Activated naive CD8-positive, alpha-beta T cell treated with anti-CD3 and anti-CD28 coated beads, Interleukin-2, amount 10 ng/mL, durations not matched to agents 7 days and 5 days (primary cell): ENCODE data around the gene EIF4H. TPM values are rescaled to one million over a fixed set of nuclear protein-coding genes. Genes with fewer than 3 reads are reported as not detected.

Experiments
- ATAC-seq: fragments of 150-1000 bp; cut with Tn5 transposase; one replicate; pipeline ENCODE4 v1.10.0; 2021; ENCODE audit warnings: low read depth, moderate library complexity
- POLR2A ChIA-PET: fragments of 350-600 bp; sonication (Branson Sonifier 250); formaldehyde crosslinking; loops from one replicate; lab custom pipeline; 2021; ENCODE audit warnings: antibody characterized with exemption; lab: Charles Lee
- DNase-seq: peaks from one replicate; pipeline ENCODE4 v3.0.0; 2021
- H3K27ac Mint-ChIP-seq: one replicate; pipeline ENCODE4 v1.8.0; 2022; ENCODE audit warnings: mild to moderate bottlenecking, mixed read lengths
- H3K27me3 Mint-ChIP-seq: one replicate; pipeline ENCODE4 v1.8.0; 2022; ENCODE audit warnings: mild to moderate bottlenecking, moderate library complexity, mixed read lengths
- H3K36me3 Mint-ChIP-seq: one replicate; pipeline ENCODE4 v1.8.0; 2021; ENCODE audit warnings: mild to moderate bottlenecking, mixed read lengths
- H3K4me1 Mint-ChIP-seq: one replicate; pipeline ENCODE4 v1.8.0; 2021; ENCODE audit warnings: mixed read lengths
- H3K4me3 Mint-ChIP-seq: one replicate; pipeline ENCODE4 v1.8.0; 2022; ENCODE audit warnings: mild to moderate bottlenecking, moderate library complexity, mixed read lengths
- H3K9me3 Mint-ChIP-seq: one replicate; pipeline ENCODE4 v1.8.0; 2021; ENCODE audit warnings: mixed read lengths
- total RNA-seq, 2 experiments: library from RNA; stranded (reverse); gene quantifications; one replicate each; pipeline ENCODE4 v1.2.3, GENCODE V29; 2021

EIF4H gene
- total RNA-seq, 2 experiments from 2014 or later = 264 to 270 TPM

- no peak overlapping the region for H3K4me3 Mint-ChIP-seq
- H3K9me3 Mint-ChIP-seq = no peaks in the 10 kb centered on the region
- no peak overlapping the region for H3K27ac Mint-ChIP-seq
- POLR2A ChIA-PET = no interaction called here
- H3K27me3 Mint-ChIP-seq = no peaks in the 10 kb centered on the region
- ATAC-seq (no peak), DNase-seq (no peak)
- H3K4me1 Mint-ChIP-seq = peaks cover 11% of the 10 kb centered on the region
- H3K36me3 Mint-ChIP-seq = peaks cover 19% of the 10 kb centered on the region
These were observed 51.2 kb downstream of the EIF4H start for GRCh38 chr7:74225400-74225799.

- peak overlapping the region; percentile 14 for H3K27ac Mint-ChIP-seq
- H3K36me3 Mint-ChIP-seq = peaks cover 24% of the 10 kb centered on the region
- no peaks in the 10 kb centered on the region for H3K27me3 Mint-ChIP-seq
- H3K4me1 Mint-ChIP-seq = peaks cover 16% of the 10 kb centered on the region
- DNase-seq = no peak
- no peaks in the 10 kb centered on the region for H3K9me3 Mint-ChIP-seq
- no peak for ATAC-seq
- POLR2A ChIA-PET = interaction anchor here (0.7 to 1.1 kb wide), 2 partner anchors 10 to 12 kb away, joined by 3 to 5 read pairs; no protein-coding TSS in a partner anchor
- H3K4me3 Mint-ChIP-seq = peak overlapping the region; percentile 39
These were observed 52.5 kb downstream of the EIF4H start for GRCh38 chr7:74226633-74227032.

- Mint-ChIP-seq H3K36me3 (peaks cover 36% of the 10 kb centered on the region), H3K4me3 (no peak overlapping the region), H3K4me1 (peaks cover 14% of the 10 kb centered on the region), H3K9me3 (no peaks in the 10 kb centered on the region), H3K27me3 (no peaks in the 10 kb centered on the region), H3K27ac (no peak overlapping the region)
- POLR2A ChIA-PET = interaction anchor here (1.0 to 1.5 kb wide), 2 partner anchors 9 to 21 kb away, joined by 3 read pairs; no protein-coding TSS in a partner anchor
- no peak for DNase-seq
- ATAC-seq = no peak
These were observed 55.1 kb downstream of the EIF4H start for GRCh38 chr7:74228951-74229900.

GRCh38 chr7:74230446-74231231 lies 56.5 kb downstream of the EIF4H start:
- Mint-ChIP-seq H3K4me3 (no peak overlapping the region), H3K27me3 (no peaks in the 10 kb centered on the region), H3K4me1 (peaks cover 16% of the 10 kb centered on the region), H3K9me3 (no peaks in the 10 kb centered on the region), H3K36me3 (peaks cover 43% of the 10 kb centered on the region), H3K27ac (peak overlapping the region; percentile 68)
- POLR2A ChIA-PET = interaction anchor here (1.0 to 1.3 kb wide), 2 partner anchors 12 to 22 kb away, joined by 4 to 9 read pairs; no protein-coding TSS in a partner anchor
- DNase-seq (no peak), ATAC-seq (no peak)

GRCh38 chr7:74231232-74231590 lies 57.1 kb downstream of the EIF4H start:
- peaks cover 44% of the 10 kb centered on the region for H3K36me3 Mint-ChIP-seq
- DNase-seq (no peak), ATAC-seq (peak; percentile 41)
- no peaks in the 10 kb centered on the region for H3K27me3 Mint-ChIP-seq
- POLR2A ChIA-PET = interaction anchor here (1.0 to 1.3 kb wide), 2 partner anchors 13 to 21 kb away, joined by 4 to 9 read pairs; no protein-coding TSS in a partner anchor
- peaks cover 18% of the 10 kb centered on the region for H3K4me1 Mint-ChIP-seq
- H3K27ac Mint-ChIP-seq = peak overlapping the region; percentile 68
- H3K4me3 Mint-ChIP-seq = peak overlapping the region; percentile 20
- no peaks in the 10 kb centered on the region for H3K9me3 Mint-ChIP-seq

- H3K9me3 Mint-ChIP-seq = no peaks in the 10 kb centered on the region
- H3K36me3 Mint-ChIP-seq = peaks cover 48% of the 10 kb centered on the region
These were observed 59.6 kb downstream of the EIF4H start for GRCh38 chr7:74233655-74234285.

GRCh38 chr7:74235518-74236268 lies 61.5 kb downstream of the EIF4H start:
- Mint-ChIP-seq H3K27ac (no peak overlapping the region), H3K27me3 (no peaks in the 10 kb centered on the region), H3K36me3 (peaks cover 48% of the 10 kb centered on the region), H3K4me1 (peaks cover 24% of the 10 kb centered on the region), H3K4me3 (no peak overlapping the region), H3K9me3 (no peaks in the 10 kb centered on the region)
- POLR2A ChIA-PET = interaction anchor here (1.2 to 1.7 kb wide), 2 partner anchors 9 to 17 kb away, joined by 4 to 5 read pairs; no protein-coding TSS in a partner anchor
- peak; percentile 15 for ATAC-seq
- no peak for DNase-seq

More at GRCh38 chr7:74233655-74234285, 59.6 kb downstream of the EIF4H start:
- ATAC-seq (no peak), DNase-seq (no peak)
- no peak overlapping the region for H3K4me3 Mint-ChIP-seq
- POLR2A ChIA-PET = interaction anchor here (1.2 kb wide), 1 partner anchor 23 kb away, joined by 4 read pairs; no protein-coding TSS in a partner anchor
- H3K4me1 Mint-ChIP-seq = peaks cover 24% of the 10 kb centered on the region
- H3K27ac Mint-ChIP-seq = no peak overlapping the region
- no peaks in the 10 kb centered on the region for H3K27me3 Mint-ChIP-seq

GRCh38 chr7:74236284-74236683 lies 62.1 kb downstream of the EIF4H start:
- Mint-ChIP-seq H3K4me1 (peaks cover 20% of the 10 kb centered on the region), H3K36me3 (peaks cover 46% of the 10 kb centered on the region), H3K27ac (peak overlapping the region; percentile 54), H3K27me3 (no peaks in the 10 kb centered on the region), H3K4me3 (peak overlapping the region; percentile 10), H3K9me3 (no peaks in the 10 kb centered on the region)
- ATAC-seq (peak; percentile 55), DNase-seq (peak; percentile 72)
- POLR2A ChIA-PET = interaction anchor here (0.6 to 1.7 kb wide), 3 partner anchors 10 to 18 kb away, joined by 3 to 5 read pairs (median 4); no protein-coding TSS in a partner anchor

GRCh38 chr7:74240482-74240881 lies 66.3 kb downstream of the EIF4H start:
- Mint-ChIP-seq H3K36me3 (peaks cover 32% of the 10 kb centered on the region), H3K4me1 (peaks cover 25% of the 10 kb centered on the region), H3K27me3 (no peaks in the 10 kb centered on the region), H3K9me3 (no peaks in the 10 kb centered on the region), H3K4me3 (no peak overlapping the region), H3K27ac (no peak overlapping the region)
- POLR2A ChIA-PET = interaction anchor here (0.7 kb wide), 1 partner anchor 47 kb away, joined by 5 read pairs; no protein-coding TSS in a partner anchor
- DNase-seq (no peak), ATAC-seq (no peak)

GRCh38 chr7:74242122-74242443 lies 67.9 kb downstream of the EIF4H start:
- peaks cover 17% of the 10 kb centered on the region for H3K4me1 Mint-ChIP-seq
- peak overlapping the region; percentile 9 for H3K27ac Mint-ChIP-seq
- no peak overlapping the region for H3K4me3 Mint-ChIP-seq
- POLR2A ChIA-PET = interaction anchor here (1.2 kb wide), 1 partner anchor 48 kb away, joined by 3 read pairs; no protein-coding TSS in a partner anchor
- peaks cover 25% of the 10 kb centered on the region for H3K36me3 Mint-ChIP-seq
- no peaks in the 10 kb centered on the region for H3K27me3 Mint-ChIP-seq
- ATAC-seq = no peak
- no peak for DNase-seq
- H3K9me3 Mint-ChIP-seq = no peaks in the 10 kb centered on the region

- no peak overlapping the region for H3K27ac Mint-ChIP-seq
- no peak for ATAC-seq
- peaks cover 21% of the 10 kb centered on the region for H3K4me1 Mint-ChIP-seq
- DNase-seq = no peak
- H3K27me3 Mint-ChIP-seq = no peaks in the 10 kb centered on the region
- POLR2A ChIA-PET = no interaction called here
- peaks cover 27% of the 10 kb centered on the region for H3K36me3 Mint-ChIP-seq
- no peak overlapping the region for H3K4me3 Mint-ChIP-seq
- H3K9me3 Mint-ChIP-seq = no peaks in the 10 kb centered on the region
These were observed 72.3 kb downstream of the EIF4H start for GRCh38 chr7:74246497-74246896.
